Esophagus squamous epithelium (tissue), 4 donors: ENCODE results near the gene MTCL1.

Experiments
- CTCF ChIP-seq, 6 experiments: fragments of 450-650 bp in 4 of 6; fragments of 200-600 bp in 2 of 6; sonication (generic) in 2 of 6; IDR thresholded peaks; one replicate each; pipeline ENCODE4 v1.5.1; 2016 to 2019; ENCODE audit warnings: antibody characterized with exemption in 6 of 6, mild to moderate bottlenecking in 4 of 6, moderate library complexity in 4 of 6
- POLR2A ChIP-seq, 4 donors: fragments of 450-650 bp; IDR thresholded peaks; one replicate each; pipeline ENCODE4 v1.6.1; 2017; ENCODE audit warnings: antibody characterized with exemption in 4 of 4, mild to moderate bottlenecking in 4 of 4, moderate library complexity in 3 of 4

DNA sequence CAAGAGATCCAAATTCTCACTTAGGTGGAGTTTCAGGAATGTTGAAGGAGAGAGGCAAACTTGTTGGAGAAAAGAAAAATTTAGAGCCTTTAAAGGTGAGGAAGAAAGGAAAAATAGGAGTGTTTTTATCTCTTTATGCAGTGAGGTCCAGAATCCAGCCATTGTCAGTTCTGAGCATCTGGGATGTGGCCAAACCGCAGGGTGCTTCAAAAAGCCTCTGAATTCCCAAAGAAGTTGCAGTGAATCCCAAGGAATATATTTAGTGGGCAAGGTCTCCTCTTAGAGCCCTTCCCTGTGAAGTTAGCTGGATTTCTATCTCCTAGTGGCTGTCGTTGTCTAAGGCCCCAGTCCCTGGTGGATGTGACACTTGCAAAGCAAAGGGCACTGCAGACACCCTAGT, 51.2 kb downstream of the MTCL1 start:
- no peak for TF ChIP-seq POLR2A (IDR thresholded peaks at IDR 0.05)
- TF ChIP-seq CTCF (IDR thresholded peaks at IDR 0.05): no peak
